ENCODE results near the gene PCBP3.
"Not testable (repeated sequence)": the region's sequence is repeated elsewhere in the genome, so short reads cannot be mapped to it uniquely, and the experiment has no call there.

Gene PCBP3
- 1.9 to 5.2 (median 1.9) reads per million in 4 donors for total RNA-seq

DNA sequence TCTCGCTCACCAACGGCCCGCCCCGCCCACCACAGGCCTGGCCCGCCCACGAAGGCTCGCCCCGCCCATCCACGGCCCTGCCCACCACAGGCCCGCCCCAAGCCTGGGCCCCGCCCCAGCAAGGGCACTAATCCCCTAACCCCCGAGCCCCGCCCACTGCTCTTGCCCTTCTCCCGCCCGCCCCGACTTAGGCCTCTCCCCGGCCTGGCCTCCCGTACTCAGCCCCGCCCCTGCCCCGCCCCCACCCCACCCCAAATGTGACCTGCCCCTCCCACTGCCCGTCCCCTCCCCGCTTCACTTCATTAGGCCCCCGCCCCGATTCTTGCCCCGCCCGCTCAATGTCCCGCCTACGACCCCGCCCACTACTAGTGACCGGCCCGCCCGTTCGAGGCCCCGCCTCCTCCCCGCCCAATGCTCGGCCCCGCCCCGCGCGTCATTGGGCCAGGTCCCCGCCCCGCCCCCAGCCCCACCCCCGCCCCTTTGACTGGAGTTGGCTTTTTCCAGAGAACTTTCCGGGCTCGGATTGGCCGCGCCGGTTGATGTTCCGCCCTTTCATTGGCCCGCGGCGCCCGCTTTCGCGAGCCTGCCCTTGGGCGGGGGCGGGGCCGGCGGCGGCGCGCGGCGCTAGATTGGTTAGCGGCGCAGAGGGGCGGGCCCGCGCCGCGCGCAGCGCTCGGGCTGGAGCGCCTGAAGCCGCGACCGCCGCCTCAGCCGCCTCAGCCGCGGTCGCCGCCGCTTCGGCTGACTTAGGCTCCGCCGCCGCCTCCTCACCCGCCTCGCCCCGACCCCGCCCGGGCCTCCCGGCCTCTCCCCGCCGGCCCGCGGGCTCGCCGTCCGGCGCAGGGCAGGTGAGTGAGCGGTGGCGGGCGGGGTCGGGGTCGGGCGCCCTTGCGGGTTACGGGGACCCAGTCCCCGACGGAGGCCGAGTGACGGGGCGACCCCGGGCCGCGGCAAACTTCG lies at the start of gene PCBP3:
Gene PCBP3, plus strand, starts transcription at position 705 of the 960 bp plus-strand sequence. CDS start 206,361 bp downstream, outside the sequence.
- peak; percentile 81 to 96 (median 92) for DNase-seq

DNA sequence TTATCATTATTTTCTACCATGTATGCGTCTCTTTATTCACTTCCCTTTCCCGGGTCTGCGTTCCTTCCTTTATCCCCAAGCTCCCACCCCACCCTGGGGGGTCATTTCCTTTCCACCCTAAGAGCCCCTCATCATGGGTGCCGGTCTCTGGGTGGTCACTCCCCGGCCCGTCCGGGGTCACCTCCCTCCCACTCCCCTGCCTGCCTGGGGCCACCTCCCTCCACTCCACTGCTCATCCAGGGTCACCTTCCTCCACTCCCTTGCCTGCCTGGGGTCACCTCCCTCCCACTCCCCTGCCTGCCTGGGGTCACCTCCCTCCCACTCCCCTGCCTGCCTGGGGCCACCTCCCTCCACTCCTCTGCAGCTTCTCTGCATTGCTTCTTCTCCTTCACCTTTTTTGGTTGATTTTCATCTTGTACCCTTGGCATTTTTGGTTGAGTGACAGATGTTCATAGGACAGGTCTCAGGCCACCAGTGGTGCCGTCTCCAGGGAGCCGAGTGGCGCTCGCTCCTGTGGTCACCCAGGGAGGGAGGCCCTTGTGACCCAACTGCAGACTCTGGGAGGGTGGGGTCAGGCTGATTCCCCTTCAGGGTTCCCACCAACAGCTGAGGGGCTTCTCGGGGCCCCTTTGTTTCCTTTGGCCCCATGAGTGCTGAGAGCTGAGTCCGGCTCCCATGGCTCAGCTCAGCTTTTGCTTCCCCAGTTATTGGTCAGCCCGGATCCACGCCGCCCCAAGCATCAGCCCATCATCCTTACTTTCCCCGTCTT lies 48.6 kb upstream of the PCBP3 start:
- DNase-seq = no peak

GRCh38 chr21:45595574-45596295 lies 47.8 kb upstream of the PCBP3 start:
- no peak for DNase-seq

DNA sequence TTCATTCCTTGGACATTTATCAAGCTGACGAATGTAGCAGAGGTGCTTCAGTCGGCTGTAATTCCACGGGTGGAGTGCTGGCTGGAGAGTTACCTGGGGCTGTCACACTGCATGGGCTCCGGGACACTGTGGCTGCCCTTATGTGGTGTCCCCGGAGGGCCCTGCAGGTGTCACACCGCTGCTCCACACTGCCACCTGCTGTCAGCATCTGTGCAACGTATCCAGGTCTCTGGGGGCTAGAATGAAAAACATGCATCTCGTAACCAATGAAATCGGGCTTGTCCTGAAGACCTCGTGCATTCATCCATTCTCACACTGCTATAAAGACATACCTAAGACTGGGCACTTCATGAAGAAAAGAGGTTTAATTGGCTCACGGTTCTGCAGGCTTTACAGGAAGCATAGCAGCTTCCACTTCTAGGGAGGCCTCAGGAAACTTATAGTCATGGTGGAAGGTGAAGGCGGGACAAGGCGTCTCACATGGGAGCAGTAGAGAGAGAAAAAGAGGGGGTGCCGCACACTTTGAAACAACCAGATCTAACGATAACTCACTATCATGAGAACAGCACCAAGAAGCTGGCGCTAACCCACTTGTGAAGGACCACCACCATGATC lies 46.7 kb upstream of the PCBP3 start:
- DNase-seq = peak; percentile 64 to 85 (median 78)

GRCh38 chr21:45598109-45598508 lies 45.4 kb upstream of the PCBP3 start:
- DNase-seq = no peak

DNA sequence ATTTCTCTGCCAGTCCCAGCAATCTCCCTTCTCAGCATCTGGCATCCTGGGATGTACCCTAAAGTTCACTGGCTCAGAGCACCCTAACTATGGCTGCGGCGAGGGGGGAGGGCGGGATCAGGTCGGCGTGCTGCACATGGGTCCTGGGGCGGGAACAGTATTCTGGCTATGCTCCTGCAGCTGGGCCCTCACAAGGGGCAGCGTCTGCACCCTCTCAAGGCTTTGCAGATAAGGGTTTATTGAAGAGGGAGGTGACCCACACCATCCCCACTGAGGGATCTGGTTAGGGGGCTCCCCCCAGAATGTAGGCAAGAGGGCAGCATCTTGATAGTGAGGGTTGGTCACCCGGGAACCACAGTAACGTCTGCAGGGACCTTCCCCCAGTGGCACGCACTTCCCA lies 44.9 kb upstream of the PCBP3 start:
- DNase-seq = no peak

- no peak for DNase-seq
These were observed 44.4 kb upstream of the PCBP3 start for GRCh38 chr21:45599146-45599581.

DNA sequence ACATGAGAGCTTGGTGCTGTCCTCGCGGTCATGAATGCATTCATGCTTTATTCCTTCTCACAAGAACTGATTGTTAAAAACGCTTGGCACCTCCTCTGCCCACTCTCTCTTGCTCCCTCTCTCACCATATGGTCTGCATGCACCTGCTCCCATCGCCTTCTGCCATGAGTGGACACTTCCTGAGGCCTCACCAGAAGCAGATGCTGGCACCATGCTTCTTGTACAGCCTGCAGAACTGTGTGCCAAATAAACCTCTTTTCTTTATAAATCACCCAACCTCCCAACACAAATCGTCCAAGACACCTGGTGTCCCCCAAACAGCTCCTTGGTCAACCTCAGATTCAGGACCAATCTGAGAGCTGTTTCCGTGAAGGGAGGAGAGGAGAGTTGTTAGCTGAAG lies 43.3 kb upstream of the PCBP3 start:
- no peak for DNase-seq

DNA sequence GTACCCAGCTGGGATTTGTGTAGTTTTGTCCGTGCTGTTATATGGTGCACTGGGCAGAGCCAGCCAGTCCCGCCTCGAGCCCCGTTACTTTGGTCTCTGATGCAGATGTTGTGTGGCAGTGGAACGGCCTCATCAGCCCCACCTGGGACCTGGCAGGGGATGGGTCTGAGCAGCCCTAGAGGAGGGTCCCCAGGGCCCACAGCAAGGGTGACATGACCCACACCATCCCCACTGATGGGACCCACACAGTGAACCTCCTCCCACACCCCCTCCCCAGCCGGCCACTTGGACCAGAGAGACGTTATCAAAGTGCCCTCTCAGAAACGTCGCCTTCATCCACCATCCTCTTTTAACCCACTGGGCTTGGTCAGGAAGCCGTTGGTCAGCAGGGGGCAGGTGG lies 42.0 kb upstream of the PCBP3 start:
- DNase-seq = no peak

GRCh38 chr21:45602106-45602505 lies 41.4 kb upstream of the PCBP3 start:
- DNase-seq = no peak

DNA sequence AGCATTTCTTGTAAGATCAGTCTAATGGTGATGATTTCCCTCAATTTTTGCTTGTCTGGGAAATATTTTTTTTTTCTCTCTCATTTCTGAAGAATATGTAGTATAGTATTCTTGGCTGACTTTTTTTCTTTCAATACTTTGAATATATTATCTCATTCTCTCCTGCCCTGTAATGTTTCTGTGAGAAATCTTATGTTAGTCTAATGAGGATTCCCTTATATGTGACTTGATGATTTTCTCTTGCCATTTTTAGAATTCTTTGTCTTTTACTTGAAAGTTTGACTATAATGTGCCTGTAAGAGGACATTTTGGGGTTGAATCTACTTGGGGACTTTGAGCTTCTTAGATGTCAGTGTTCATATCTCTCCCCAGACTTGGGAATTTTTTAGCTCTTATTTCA lies 40.0 kb upstream of the PCBP3 start:
- DNase-seq = no peak

GRCh38 chr21:45604681-45605080 lies 38.8 kb upstream of the PCBP3 start:
- DNase-seq = not testable (repeated sequence)

DNA sequence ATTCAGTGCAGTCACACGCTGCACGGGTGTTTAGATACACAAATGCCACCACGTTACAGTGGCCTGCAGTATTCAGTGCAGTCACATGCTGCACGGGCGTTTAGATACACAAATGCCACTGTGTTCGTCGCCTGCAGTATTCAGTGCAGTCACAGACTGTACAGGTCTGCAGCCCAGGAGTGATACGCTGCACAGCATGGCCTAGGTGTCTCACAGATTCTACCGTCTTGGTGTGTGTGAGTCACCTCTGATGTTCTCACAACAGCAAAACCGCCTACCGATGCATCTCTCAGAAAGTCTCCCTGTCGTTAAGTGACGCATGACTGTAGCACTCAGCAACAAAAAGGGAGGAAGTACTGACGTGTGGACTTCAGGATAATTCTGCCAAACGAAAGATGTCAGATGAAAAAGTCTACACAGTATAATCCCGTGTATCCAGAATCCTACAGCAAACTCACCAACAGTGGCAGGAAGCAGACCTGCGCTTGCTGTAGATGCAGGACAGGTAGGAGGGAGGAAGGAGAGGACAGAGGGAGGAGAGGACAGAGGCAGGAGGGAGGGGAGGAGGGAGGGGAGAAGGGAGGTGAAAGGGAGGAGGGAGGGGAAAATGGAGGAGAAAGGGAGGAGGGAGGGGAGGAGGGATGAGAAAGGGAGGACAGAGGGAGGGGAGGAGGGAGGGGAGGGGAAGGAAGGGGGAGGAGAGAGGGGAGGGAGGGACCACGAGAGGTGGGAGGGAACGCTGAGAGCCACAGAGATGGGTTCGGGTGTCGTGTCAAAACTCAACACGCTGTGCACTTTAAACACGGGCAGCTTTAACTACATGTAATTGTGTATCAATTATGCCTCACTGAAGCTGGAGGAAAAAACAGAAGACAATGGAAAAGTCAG lies 36.3 kb upstream of the PCBP3 start:
- DNase-seq = peak in 3 of 5 donors; percentile 43 to 67 (median 44)

DNA sequence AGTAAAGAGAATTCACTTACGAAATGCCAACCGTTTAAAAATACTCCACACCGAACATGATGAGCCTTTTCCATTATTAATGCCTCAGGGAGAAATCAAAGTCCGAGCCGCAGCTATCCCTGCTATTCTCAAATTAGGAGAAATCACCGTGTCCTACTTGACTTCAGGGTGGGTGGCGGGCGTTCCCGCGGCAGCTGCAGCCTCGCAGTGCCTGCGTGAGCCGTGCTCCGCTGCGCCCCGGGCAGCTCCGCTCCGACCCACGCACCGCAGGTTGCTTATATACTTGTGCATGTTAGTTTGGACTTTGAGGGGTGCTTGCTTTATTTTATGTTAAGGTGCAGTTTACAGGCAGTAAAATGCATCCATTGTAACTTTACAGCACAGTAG lies 35.6 kb upstream of the PCBP3 start:
- no peak for DNase-seq

GRCh38 chr21:45608747-45609470 lies 34.6 kb upstream of the PCBP3 start:
- peak in 2 of 5 donors; percentile 31 to 46 for DNase-seq

DNA sequence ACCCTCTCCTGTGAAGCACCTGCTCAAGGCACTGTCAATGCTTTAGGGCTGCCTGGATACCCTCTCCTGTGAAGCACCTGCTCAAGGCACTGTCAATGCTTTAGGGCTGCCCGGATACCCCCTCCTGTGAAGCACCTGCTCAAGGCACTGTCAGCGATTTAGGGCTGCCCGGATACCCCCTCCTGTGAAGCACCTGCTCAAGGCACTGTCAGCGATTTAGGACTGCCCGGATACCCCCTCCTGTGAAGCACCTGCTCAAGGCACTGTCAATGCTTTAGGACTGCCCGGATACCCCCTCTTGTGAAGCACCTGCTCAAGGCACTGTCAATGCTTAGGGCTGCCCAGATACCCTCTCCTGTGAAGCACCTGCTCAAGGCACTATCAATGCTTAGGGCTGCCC lies 33.9 kb upstream of the PCBP3 start:
- DNase-seq = not testable (repeated sequence)

GRCh38 chr21:45611296-45611695 lies 32.2 kb upstream of the PCBP3 start:
- DNase-seq = no peak

GRCh38 chr21:45611939-45612664 lies 31.4 kb upstream of the PCBP3 start:
- DNase-seq = no peak

GRCh38 chr21:45612665-45613019 lies 30.9 kb upstream of the PCBP3 start:
- DNase-seq = not testable (repeated sequence)

GRCh38 chr21:45613396-45613795 lies 30.1 kb upstream of the PCBP3 start:
- no peak for DNase-seq
